GM12872 (cell line): ENCODE data around the gene CHD2.

ENCODE experiments used
- TF ChIP-seq, protein P1 (sequence below): IDR thresholded peaks from 3 replicates; pipeline ENCODE4 v1.5.1; 2011; ENCODE audit warnings: low read depth, mild to moderate bottlenecking, low read length, moderate library complexity; ENCODE audit not compliant: insufficient read depth

The CHD2 gene

DNA sequence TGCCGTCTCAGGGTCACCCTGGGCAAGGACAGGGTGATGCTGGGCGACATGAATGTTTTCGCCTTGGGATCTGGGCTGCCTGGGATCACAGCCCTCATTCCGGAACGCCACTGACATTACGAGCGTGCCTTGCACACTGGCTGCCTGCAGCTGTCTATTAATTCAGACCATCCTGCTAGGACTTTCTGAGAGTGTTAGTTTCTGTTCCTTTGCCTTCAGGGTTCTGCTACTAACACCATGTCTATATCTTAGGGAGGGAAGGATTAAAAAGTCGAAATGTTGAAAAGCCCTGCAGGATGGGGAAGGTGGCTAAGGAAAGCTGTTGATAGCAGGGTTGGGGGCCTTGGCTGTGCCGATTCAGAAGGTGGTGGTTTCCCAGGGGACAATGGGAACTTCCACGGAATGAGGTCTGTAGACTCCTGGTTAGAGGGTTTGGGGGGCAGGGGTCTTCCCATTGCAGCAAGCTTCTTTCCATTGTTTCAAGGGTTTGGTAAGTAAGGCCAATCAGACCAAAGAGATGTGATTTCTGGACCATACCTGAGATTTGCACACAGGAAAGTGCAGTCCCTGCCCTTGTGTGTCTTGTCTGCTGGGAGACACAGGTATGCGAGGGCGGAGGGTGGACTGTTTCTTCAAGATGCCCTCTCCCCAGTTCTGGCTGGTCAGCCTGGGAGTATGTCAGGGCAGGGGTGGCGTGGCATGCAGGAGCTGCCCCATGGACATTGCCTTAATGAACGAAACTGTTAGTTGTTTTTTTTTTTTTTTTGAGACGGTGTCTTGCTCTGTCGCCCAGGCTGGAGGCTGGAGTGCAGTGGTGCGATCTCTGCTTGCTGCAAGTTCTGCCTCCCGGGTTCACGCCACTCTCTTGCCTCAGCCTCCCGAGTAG, 137.9 kb downstream of the CHD2 start:
- TF ChIP-seq, protein P1, sequence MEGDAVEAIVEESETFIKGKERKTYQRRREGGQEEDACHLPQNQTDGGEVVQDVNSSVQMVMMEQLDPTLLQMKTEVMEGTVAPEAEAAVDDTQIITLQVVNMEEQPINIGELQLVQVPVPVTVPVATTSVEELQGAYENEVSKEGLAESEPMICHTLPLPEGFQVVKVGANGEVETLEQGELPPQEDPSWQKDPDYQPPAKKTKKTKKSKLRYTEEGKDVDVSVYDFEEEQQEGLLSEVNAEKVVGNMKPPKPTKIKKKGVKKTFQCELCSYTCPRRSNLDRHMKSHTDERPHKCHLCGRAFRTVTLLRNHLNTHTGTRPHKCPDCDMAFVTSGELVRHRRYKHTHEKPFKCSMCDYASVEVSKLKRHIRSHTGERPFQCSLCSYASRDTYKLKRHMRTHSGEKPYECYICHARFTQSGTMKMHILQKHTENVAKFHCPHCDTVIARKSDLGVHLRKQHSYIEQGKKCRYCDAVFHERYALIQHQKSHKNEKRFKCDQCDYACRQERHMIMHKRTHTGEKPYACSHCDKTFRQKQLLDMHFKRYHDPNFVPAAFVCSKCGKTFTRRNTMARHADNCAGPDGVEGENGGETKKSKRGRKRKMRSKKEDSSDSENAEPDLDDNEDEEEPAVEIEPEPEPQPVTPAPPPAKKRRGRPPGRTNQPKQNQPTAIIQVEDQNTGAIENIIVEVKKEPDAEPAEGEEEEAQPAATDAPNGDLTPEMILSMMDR: no peak

DNA sequence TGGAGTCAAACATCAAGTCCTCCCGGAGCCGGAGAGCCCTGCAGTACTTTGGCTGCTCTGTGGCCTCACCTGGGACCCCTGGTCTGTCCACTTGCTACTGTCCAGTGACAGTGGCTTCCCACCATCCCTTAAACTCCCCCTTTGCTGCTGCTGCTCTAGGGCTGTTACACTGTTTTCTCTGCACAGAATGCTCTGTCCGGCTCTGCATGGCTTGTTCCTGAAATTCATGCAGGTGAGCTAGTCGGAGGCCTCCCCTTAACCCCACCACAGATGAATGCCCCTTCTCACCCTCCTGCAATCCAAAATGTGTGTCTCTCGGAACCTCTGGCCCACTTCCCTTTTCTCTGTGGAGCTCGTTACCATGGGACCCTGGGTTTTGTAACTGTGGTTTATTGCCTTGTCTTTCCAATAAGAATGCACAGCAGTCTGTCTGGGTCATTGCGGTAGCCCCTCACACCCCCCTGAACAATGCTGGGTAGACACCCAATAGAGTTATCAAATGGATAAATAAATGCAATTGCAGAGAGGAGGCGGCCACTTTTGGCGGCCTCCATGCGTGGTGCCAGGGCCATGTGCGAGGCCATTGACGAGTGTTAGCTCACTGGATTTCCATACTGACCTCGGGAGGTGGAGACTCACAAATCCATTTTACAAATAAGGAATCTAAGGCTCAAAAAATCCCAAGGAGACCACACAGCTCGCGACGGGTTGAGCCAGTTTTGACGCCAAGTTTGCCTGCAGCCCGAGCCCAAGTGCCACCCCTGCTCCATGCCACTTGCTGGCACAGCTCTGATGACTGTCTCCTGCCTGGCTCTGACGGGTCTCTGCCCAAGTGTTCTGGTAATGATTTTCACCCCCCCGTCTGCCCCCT, 140.4 kb downstream of the CHD2 start:
- TF ChIP-seq, protein P1: no peak

DNA sequence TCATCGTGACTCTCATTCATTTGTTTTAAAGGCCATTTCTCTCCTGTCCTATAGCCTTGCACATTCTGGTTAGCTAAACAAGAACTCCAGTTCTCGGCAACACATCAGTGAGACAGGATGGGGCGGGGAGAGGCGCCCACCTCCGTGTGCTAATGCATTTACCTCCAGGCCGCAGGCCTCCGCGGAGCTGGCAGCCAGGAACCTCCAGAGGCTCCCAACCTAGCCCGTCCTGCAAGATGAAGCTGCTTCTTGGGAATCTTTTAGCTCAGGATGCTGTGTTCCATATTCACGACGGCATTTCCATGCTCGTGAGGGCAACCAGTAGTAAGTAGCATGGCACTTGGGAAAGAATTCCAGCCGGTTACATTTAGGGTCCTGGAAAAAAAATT, 141.0 kb downstream of the CHD2 start:
- TF ChIP-seq, protein P1: no peak

DNA sequence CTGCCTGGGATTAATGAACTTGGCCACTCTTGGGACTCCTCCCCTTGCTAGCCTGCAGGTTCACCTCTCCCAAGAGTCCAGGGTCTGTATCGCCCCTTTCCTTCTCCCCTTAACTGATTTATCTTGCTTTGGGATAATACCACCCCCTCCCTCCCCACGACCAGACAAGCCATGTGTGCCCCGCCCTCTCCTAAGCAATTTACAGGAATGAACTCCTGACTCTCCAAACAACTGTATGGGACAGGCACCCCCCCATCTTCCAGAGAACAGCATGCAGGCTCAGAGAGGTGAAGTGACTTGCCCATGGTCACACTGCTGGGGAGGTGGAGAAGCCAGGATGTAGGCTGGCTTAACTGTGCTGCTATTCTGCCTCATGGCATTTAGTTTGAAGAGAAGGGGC, 142.1 kb downstream of the CHD2 start:
- TF ChIP-seq, protein P1: no peak

DNA sequence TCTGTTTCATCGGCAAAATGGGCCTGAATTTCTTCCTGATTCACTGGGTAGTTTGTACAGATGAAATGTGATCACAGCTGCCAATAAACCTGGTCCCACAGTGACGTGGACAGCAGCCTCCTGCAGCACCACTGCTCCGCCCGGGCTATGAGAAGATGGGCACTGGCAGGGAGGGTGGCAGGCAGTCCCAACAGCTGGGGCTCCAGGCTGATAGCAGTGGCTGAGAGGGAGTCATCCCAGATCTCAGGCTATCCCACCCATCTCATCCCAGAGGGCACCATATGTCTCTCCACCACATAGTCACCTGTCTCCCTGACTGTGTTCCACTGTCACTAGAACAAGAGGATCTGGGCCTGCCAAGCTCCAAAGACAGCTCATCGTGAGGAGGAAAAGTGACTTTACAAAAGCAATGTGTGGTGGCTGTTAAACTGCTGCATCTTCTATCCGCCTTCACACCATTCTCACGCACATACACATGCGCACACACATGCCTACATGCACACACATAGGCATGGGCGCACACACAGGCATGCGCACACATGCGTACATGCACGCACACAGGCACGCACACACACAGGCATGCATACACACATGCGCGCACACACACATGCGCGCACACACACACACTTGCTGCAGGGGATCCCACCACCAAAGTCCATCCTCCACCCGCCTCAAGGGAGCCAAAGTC, 142.7 kb downstream of the CHD2 start:
- TF ChIP-seq, protein P1: no peak

DNA sequence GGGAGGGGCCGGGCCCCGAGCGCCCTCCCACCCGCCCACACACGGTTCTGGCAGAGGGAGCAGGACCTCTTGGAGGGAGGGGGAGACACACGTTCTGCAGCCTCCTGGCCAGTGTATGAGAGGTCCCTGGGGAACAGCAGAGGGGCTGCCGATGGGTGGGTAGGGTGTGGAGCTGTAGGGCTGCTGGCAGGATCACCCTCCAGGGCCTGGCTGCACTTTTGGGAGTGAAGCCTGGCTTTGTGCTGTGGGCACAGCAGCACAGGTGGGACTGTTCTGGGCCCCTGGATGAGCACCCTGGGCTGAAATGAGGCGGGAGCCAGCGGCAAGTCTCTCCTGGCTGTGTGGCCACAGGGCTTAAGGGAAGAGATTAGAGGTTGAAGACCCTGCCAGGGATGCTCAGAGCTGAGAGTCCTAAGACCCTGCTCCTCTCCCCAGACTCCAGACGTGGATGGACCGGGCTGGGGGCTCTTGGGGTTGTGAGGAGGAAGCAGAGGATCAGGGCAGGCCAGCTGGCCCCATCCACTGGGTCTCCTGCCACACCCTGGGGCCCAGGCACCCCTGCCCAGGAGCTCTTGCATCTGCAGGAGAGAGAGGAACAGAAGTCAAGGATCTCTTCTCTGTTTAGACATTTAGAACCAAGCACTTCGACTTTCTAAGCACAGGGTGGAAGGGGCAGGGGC, 143.6 kb downstream of the CHD2 start:
- TF ChIP-seq, protein P1: no peak
